Endometrial microvascular endothelial cells (primary cell): ENCODE results near the gene ADM2. TPM values are rescaled to one million over a fixed set of nuclear protein-coding genes. Genes with fewer than 3 reads are reported as not detected.

ENCODE experiments used
- in situ Hi-C: cut with HindIII; loops from 2 replicates; pipeline ENCODE4 v1.10.0; 2017; ENCODE audit warnings: low sequenced_read_pairs, low pct_unique_long_range_greater_than_20kb; ENCODE audit errors: inconsistent ontology term
- total RNA-seq: library from RNA; depleted of rRNA; stranded (reverse); fragments of >200 nt; gene quantifications from one replicate; pipeline ENCODE4 v1.2.3, GENCODE V29; 2015; ENCODE audit errors: inconsistent ontology term

Gene ADM2
- total RNA-seq, 1 donor from 2014 or later: under 0.01 TPM

DNA sequence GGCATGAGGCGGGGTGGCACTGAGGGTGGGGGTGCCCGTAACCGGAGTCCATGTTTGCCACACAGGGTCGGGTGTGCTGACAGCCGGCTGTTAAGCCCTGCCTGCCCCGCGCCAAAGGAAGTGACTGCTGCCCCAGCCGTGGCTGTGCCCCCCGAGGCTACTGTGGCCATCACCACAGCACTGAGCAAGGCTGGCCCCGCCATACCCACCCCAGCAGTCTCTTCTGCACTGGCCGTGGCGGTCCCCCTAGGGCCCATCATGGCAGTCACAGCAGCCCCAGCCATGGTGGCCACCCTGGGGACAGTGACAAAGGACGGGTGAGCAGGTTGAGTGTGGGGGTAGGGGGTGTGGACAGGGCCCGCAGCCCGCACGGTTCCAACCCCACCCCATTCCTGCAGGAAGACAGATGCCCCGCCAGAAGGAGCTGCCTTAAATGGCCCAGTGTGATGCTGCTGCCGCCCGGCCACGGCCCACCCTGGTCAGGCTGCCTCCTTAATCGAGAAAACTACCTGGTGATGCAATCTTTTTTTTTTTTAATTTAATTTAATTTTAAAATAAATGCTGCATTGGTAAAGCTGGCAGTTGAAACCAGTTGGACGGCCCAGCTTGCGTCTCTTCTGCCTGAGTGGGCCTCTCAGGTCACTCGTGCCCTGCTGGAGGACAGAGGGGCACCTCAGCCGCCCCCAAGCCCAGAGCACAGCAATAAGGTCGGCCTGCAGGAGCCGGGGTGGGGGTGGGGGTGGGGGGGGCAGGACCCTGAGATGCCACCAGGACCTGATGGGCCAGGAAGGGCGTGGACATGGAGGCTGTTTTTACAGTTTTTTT lies 37.3 kb upstream of the ADM2 start:
- in situ Hi-C loops: no loop called here

DNA sequence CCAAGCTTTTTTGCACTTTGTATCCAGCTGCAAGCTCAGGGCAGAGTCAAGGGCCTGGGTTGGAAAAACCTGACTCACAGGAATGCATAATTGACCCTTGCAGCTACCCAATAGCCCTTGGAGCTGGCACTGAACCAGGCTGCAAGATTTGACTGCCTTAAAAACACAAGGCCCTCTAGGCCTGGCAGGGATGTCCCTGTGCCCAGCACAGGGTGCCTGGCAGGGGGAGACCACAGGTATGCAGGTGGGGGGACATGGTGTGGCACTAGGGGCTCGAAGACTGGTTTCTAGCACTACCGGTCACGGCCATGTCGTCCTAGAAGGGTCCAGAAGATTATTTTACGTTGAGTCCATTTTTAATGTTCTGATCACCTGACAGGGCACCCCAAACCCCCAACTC lies 36.7 kb upstream of the ADM2 start:
- in situ Hi-C loops: no loop called here

DNA sequence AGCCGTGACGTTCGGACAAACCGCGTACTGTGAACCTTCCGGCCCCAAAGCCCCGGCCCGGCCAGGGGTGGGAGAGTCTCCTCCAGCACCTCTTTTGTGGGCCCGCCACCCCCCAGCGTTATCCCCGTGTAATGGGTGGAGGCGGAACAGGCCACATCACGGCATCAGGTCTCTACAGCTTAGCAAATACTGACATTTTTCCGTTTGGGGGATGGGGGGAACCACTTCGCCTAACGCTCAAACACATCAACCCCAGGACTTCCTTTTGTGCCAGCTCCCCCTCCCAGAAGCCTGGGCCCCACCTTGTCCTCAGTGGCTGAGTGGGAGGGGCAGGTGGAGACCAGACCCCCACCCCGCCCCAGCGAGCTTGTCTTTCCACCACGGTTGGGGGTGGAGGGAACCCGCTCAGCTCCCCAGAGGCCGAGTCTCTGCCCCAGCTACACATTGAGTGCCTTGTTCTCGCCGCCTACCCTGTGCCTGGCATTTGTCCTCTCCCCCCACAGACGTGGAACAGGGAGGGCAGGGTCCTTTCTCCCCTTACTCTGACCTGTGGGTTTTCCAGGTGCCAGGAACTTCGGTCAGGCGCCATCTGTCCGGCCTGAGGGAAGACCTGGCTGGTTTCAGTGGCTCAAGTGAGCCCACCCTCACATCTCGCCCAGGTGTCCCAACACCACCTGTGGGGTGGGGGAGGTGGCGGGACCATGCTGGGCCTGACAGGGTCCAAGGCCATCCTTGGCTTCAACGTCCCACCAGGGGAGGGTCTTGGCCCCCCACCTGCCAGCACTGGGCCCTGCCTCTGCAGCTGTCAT lies 36.1 kb upstream of the ADM2 start:
- in situ Hi-C loops: no loop called here

DNA sequence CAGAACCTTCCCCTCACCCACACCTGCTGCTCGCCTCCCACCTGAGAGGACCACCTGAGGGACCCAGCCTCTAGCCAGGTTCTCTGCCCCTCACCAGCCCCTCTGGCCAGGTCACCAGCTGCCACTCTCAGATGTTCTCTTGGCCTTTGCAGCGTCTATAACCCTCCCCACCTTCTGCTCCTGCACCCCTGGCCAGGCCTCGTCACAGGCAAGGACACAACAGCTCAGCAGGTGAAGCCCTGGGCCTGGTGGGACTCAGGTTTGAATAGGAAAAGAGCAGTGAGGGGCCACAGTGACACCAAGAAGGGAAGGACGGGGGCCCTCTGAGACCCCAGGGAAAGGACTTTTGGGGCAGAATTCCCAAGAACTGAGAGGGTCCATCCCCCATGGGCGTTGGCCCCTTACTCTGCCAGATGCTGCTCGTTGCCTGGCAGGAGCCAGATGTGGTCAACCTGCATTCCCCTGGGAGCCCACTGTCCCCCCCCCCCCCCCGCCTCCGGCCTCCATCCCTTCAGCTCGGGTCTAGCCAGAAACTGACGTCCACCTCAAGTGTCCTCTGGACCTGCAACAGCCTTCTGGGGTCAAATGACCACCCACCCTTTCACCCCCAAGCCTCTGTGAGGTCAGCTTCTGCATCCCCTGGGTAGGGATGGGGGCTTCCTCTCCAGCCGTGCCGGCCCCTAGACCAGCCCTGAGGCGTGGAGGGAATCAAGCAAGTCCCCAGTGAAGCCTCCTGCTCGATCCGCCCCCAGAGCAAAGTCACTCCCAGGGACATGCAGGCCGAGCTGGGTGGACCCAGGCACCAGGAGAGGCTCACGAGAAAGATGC lies 35.2 kb upstream of the ADM2 start:
- in situ Hi-C loops: no loop called here

DNA sequence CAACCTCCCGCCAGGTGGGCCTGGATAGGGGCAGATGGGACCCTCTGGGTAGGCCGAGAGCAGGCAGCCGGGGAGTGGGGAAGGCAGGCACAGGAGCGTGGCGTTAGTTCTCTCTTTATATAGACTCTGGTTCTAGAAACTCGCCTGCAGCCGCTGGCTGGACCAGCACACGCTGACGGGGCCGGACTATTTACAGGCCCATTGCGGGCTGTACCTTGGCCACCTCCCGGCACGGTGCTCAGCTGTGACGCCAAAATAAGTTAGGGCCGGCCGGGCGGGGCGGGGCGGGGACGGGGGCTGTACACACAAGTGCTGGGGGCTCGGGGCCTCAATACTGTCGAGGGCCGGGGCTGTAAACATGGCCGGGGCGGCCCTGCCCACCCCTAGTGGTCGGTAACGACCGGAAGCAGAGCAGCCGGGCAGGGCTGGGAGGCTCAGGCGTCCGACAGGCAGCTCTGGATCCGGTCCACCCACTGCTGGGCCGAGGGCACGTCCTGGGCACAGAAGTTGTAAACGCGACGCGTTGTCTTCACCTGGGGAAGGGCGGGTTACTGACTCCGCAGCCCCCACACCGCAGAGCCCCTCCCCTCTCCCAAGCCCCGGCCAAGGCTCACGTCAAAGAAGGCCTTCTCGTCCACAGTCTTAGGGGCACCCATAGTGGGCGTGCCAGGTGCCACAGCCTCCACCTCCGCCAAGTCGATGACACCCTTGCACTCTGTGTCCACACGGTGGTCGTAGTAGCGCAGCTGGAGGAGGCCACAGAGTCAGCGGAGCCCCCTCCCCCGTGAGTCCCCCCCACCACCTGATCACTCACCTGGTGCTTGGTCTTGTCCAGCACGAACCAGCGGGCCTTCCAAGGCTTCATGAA lies 34.4 kb upstream of the ADM2 start:
- in situ Hi-C loops: no loop called here

DNA sequence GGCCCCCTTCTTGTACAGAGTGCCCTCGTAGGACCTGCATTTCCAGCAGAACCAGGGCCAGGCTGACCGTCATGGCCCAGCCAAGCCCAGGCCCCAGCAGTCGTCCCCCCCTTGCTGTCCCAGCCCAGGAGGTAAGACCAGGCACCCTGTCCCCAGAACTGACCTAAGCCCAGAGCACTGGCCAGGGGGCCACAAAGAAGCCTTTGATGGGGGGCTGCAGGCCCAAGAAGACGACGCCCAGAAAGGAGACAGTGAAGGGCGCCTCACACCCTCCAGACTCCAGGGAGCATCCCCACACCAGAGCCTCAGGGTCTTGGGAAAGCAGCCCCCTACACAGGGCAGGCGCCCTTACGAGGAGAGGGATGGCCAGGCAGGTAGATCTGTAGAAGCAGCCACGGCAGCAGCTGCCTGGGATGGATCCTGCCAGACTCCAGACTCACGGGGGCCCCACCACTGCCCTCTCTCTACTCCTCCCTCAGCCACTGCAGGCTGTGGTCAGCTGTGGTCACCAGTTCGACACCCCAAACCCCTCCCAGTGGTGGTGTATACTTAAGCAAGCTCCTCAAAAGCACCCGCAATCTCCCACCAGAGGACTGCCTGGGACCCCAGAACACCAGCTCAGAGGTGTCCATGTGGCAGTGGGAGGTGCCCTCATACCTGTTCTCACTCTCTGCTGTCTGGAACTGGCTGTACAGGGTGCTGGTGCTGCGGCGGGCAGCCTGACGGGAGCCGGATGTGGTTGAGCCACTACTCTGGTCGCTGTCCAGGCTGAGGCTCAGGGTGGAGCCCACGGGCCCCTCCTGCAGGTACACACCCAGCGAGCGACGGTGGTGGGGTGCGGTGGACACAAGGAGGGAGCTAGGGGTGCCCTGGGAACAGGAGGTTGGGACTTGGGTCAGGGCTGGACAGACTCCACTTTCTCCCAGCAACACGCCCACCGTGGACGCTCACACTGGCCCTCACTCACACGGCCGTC lies 33.5 kb upstream of the ADM2 start:
- in situ Hi-C loops: no loop called here

GRCh38 chr22:50452649-50453048 lies 28.7 kb upstream of the ADM2 start:
- in situ Hi-C loops: no loop called here

DNA sequence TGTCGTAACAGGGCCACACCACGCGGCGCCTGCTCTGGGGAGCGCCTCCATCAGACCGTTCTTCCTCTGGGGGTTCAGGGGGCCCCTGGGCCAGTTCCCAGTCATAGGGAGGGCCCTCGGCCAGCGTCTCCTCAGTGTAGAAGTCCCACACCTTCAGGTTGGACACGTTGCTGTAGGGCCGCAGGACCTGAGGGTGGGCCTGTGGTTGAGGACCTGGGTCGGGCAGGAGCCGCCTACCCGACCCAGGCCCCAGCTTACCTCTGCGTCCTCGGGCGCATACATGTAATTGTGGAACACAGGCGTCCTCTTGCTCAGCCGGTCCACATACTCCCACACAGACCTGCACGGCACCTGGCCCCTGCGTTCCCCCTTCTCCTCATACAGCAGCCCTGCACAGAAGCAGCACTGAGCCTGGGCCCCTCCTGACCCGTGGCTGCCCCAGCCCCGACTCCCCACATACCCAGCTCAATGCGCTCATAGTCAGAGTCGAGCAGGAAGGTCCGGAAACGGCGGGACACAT lies 26.7 kb upstream of the ADM2 start:
- in situ Hi-C loops: no loop called here

- in situ Hi-C loops: no loop called here
Measured at GRCh38 chr22:50455201-50455600, 26.1 kb upstream of the ADM2 start.

DNA sequence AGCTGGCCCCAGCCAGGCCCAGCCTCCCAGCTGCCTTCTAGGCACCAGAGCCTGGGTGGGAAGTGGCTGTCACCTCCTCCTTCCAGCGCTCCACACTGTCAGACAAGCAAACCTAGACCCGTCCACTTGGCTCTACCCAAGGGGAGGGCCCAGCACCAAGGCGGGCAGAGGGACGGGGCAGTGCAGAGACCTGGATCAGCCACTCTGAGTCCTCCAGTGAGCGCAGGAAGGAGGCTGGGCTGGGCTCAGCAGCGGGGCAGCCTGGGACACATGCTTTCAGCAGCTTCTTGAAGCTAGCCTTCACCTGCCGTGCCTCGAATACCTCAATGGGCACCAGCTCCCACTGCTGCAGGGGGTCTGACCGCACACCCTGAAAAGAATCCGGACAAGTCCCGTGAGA lies 25.3 kb upstream of the ADM2 start:
- in situ Hi-C loops: no loop called here

GRCh38 chr22:50456466-50457234 lies 24.7 kb upstream of the ADM2 start:
- in situ Hi-C loops: no loop called here

GRCh38 chr22:50459016-50459415 lies 22.3 kb upstream of the ADM2 start:
- in situ Hi-C loops: no loop called here

- in situ Hi-C loops: no loop called here
Measured at GRCh38 chr22:50459496-50460140, 21.7 kb upstream of the ADM2 start.

- in situ Hi-C loops: no loop called here
Measured at GRCh38 chr22:50460938-50461337, 20.4 kb upstream of the ADM2 start.

- in situ Hi-C loops: no loop called here
Measured at GRCh38 chr22:50461536-50461935, 19.8 kb upstream of the ADM2 start.

DNA sequence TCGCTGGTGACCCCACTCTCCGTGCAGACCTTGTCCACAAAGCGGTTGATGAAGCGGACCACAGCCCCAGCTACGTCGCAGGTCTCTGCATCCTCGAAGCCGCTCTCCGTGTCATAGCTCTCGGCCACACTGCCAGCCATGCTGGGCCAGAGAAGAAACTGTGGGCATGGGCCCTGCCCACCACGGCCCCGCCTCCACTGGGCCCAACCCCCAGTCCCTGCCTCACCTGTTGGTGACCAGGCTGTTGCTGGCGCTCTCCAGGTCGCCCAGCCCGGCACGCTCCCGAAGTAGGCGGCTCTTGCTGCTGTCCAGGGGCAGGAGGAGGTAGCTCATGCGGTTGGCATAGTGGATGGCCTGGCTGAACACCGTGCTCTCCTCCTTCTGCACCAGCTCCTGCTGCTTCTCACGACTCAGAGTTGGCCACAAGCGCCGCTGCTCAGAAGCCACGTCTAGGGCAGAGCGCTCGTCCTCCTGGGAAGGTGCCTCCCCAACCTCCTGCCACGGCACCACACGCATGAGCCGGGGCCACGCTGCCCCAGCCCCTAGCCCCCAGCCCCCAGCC lies 19.3 kb upstream of the ADM2 start:
- in situ Hi-C loops: no loop called here
